Medulla oblongata (tissue), 1 donor: ENCODE measurements around the gene DUSP21.
A peak's percentile ranks its signal among the peaks of the same experiment; 100 is the strongest.
"Not testable (repeated sequence)": the region's sequence is repeated elsewhere in the genome, so short reads cannot be mapped to it uniquely, and the experiment has no call there.

Experiments used
- DNase-seq: peaks from one replicate; pipeline ENCODE4 v3.0.0-alpha.2; 2015; ENCODE audit errors: extremely low spot score

Gene DUSP21

DNA sequence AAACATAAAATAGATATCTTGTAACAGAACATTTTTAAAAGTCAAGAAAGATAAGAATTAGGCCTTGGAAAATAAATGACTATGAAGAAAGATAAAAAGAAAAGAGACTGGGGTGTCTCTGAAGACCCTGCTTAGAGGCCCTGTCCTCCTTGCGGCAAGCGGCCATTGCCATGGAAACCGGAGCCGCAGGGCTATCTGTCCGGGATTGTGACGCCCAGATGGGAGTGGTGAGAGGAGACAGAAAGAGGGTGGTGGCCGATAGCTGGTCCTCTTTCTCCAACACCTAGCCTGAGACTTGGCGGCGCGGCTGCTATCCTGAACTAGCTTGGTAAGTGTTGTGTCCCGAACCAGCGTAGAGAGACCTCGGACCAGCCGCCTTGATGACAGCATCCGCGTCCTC is at the start of gene DUSP21:
Gene DUSP21 (plus strand): TSS at position 269 of the 400 bp plus-strand sequence. CDS start 112 bp downstream, at position 381.
- DNase-seq, result no peak

DNA sequence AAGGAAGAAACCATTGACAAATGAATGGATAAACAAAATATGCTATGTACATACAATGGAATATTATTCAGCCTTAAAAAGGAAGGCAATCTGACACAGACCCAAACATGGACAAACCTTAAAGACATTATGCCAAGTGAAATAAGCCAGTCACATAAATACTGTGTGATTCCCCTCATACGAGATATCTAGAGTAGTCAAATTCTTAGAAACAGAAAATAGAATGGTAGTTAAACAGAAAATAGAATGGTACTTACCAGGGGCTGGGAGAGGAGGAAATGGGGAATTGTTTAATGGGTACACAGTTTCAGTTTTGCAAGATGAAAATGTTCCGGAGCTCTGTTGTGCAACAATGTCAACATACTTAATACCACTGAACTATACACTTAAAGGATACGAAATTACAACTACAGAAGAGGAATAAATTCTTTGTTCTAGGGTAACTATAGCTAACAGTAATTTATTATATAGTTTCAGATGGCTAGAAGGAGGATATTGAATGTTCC is 47.8 kb upstream of the DUSP21 start:
- DNase-seq, result no peak

- DNase-seq, result no peak
These were observed 41.2 kb upstream of the DUSP21 start for GRCh38 chrX:44802613-44803012.

- DNase-seq, result no peak
These were observed 28.1 kb upstream of the DUSP21 start for GRCh38 chrX:44815681-44816080.

DNA sequence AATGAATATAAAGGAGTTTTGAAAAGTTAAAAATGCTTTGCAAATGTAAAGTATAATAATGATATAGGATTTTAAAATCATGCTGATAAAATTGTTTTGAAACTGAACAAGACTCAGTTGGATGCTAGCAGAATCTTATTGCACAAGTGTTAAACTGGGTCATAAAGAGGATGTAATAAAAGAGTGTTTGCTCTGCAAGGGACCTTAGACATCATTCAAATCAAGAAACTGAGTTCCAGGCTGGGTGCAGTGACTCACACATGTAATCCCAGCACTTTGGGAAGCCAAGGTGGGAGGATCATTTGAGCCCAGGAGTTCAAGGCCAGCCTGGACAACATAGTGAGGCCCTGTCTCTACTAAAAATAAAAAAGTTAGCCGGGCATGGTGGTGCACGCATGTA is 27.5 kb upstream of the DUSP21 start:
- no peak for DNase-seq

DNA sequence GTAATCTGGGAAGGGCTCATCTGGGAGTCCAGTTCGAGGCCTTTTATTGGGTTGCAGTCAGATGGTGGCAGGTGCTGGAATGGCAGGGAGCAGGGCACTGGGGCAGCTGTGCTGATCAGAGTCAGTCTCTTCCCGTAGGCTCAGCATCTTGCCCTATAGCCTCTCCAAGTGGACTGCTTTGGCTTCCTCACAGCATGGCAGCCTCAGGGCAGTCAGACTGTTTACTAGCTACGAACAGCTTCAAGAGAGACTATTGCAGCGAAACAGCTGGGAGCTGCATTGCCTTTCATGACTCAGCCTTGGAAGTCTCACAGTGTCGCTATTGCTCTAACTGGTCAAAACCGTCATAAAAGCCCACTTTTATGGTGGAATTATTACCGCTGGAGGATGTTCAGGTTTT is 26.8 kb upstream of the DUSP21 start:
- no peak for DNase-seq

GRCh38 chrX:44822601-44823000 is 21.2 kb upstream of the DUSP21 start:
- DNase-seq, result no peak

- DNase-seq, result not testable (repeated sequence)
These were observed 20.6 kb upstream of the DUSP21 start for GRCh38 chrX:44823193-44823592.

GRCh38 chrX:44828008-44828605 is 15.7 kb upstream of the DUSP21 start:
- DNase-seq, result no peak

DNA sequence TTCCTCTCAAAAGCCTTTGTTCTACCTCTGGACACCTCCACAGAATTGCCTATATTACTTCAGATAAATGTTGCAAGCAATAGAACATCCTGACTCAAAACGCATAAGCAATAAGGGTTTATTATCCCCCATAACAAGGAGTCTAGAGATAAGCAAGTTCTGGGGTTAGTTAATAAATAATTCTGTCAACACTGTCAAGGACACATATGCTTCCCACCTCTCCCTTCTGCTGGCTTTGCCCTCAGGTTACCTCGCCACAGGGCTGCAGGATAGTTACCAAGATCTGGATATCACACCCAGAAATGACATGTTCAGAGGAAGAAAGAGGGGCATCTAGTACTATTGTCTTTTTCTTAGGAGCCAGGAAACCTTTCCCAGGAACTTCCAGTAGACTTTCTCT is 14.0 kb upstream of the DUSP21 start:
- DNase-seq, result no peak

DNA sequence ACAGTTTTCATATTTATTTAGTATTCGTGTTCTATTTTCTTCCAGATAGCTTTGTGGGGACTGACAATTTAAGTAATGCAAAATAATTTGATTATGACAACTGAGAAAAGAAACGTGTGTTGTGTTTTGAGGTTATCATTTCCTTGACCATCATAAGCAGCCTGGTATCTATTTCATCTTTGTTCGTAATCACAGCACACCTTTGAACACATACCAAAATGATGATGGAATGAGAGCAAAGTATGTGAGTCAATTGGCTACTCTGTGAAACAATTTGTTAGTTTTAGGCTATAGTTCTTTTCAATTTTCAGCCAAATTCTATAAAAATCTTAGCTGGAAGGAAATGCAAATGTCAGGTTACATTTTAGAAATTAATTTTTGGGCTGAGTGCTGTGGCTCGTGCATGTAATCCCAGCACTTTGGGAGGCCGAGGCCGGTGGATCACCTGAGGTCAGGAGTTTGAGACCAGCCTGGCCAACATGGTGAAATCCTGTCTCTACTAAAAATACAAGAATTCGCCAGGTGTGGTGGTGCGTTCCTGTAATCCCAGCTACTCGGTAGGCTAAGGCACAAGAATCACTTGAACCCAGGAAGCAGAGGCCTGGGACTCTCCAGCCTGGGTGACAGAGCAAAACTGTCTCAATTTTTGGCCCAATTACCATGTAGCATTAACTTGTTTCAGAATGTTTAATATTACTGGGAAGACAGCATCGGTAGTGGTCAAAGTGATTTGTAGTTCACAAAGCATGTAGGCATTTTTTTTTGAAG is 1.1 kb upstream of the DUSP21 start:
- DNase-seq, result no peak

DNA sequence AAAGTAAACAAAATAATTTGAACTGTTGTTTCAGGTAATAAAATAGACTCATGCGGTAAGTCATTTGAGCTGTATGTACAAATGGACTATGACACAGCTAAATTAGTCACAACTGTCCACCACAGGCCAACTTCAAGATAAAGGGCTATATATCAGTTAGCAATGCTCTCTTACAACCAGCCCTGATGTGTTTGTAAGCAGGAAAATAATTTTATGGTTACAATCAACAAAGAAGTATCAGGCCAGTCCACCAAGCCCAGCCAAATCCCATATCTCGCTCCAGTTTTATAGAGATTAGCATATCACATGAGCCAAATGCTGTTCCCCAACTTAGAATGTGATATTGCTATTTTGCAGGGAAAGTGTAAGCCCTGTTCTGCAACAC is 511 bp upstream of the DUSP21 start:
- DNase-seq, result no peak

DNA sequence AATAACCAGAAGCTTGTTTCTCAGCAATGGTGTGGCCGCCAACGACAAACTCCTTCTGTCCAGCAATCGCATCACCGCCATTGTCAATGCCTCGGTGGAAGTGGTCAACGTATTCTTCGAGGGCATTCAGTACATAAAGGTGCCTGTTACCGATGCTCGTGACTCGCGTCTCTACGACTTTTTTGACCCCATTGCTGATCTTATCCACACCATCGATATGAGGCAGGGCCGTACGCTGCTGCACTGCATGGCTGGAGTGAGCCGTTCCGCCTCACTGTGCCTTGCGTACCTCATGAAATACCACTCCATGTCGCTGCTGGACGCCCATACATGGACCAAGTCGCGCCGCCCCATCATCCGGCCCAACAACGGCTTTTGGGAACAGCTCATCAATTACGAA is 383 bp downstream of the DUSP21 start:
- DNase-seq, result no peak

DNA sequence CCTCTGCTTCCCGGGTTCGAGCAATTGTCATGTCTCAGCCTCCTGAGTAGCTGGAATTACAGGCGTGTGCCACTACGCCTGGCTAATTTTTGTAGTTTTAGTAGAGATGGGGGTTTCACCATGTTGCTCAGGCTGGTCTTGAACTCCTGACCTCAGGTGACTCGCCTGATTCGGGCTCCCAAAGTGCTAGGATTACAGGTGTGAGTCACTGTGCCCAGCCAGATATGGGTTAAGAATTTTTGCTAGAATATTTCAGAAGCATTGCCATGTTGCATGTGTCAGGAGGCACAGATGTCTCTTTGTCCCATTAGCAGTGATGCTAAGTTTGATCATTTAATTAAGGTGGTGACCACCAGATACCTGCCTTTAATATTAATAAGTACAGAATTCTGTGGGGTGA is 7.1 kb downstream of the DUSP21 start:
- not testable (repeated sequence) for DNase-seq

- DNase-seq, result no peak
These were observed 27.4 kb downstream of the DUSP21 start for GRCh38 chrX:44871114-44871645.

DNA sequence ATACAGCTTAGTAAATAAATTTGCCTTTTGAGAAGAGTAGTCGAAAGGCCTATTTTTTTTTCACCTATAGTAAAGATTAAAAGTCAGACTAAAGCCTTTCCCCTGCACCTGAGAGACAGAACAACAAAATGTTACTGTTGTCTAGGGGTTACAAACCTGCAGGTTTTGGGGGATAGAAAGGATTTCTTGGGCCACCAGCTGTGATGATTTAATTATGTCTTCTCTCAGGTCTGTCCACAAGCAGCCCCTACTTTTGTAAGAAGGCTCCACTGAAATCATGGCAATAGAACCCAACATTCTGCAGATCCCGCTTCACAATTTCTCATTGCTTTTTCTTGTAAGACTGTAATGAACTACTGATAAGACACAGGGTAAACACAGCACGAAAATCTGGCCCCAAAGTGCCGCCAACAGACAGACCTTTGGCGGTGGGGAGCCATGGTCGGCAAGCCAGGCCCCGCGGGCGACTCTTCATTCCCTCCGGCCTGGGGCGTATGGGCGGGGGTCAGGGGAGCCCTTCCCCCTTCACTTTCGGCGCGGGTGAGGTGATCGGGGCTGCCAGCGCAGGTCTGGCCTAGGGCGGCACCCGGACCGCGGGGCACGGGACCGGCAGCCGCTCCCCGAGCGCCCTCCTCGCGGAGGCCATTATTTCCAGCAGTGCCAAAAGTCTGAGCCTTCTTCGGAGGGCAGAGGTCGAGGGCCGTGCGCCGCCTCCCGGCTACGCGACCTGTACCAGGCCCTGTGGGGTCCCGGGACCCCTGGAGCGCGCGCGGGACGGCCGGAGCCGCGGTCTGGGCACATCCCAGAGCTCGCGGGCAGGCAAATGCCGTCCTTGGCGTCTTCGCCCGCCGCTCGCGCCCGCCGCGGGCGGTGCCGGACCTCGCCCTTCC is 28.4 kb downstream of the DUSP21 start:
- peak; percentile 16 for DNase-seq

GRCh38 chrX:44872821-44873414 is 29.1 kb downstream of the DUSP21 start, which contains the start of gene KDM6A:
TSS of gene KDM6A (plus strand) at chrX:44873188. CDS start at chrX:44873552, 364 bp downstream.
- peak; percentile 94 for DNase-seq

DNA sequence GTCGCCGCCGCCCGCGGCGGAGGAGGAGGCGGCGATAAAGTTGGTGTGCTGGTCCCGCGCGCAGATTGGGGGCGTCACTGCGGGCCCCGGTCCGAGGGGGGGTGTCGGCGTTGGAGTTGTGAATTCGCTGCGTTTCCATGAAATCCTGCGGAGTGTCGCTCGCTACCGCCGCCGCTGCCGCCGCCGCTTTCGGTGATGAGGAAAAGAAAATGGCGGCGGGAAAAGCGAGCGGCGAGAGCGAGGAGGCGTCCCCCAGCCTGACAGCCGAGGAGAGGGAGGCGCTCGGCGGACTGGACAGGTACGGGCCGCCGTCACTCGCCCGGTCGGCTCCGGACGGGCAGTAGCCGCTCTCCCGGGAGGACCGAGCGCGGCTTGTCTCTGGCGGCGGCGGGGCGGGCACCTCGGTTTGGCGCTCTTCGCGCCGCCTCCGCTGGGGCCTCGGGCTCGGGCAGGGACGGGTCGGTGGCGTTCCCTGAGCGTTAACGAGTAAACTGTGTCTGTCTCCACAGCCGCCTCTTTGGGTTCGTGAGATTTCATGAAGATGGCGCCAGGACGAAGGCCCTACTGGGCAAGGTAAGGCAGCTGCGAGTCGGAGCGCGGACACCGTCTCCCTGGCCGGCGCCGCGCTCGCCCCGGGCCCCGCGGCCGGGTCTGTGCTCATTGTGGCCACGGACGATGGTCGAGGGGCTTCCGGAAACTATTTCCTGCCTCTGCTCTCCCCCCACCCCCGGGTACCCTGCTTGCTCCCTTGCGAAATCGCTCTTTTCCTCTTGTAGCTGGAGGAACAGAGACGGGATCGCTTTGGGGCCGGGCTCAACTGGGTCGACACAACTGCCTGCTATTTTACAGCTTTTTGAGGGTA is 29.8 kb downstream of the DUSP21 start:
- DNase-seq, result peak; percentile 21

- peak; percentile 42 for DNase-seq
These were observed 30.8 kb downstream of the DUSP21 start for GRCh38 chrX:44874420-44875184.

- DNase-seq, result no peak
These were observed 31.3 kb downstream of the DUSP21 start for GRCh38 chrX:44875185-44875489.
